ENCODE measurements around the gene KLHL40.

KLHL40 gene

GRCh38 chr3:42685363-42685881, at the start of gene KLHL40:
Gene KLHL40 (plus strand): TSS chr3:42685537. CDS start chr3:42685619, 82 bp downstream.
- in situ Hi-C loops (cut with HindIII; ENCODE audit: low sequenced_read_pairs): no loop called here

- in situ Hi-C loops (cut with HindIII; ENCODE audit: low sequenced_read_pairs): no loop called here
Observed at GRCh38 chr3:42637001-42637400, 48.3 kb upstream of the KLHL40 start.

- in situ Hi-C loops (cut with HindIII; ENCODE audit: low sequenced_read_pairs): no loop called here
Observed at GRCh38 chr3:42638339-42638842, 46.9 kb upstream of the KLHL40 start.

- in situ Hi-C loops (cut with HindIII; ENCODE audit: low sequenced_read_pairs): no loop called here
Observed at GRCh38 chr3:42639192-42639591, 46.1 kb upstream of the KLHL40 start.

- in situ Hi-C loops (cut with HindIII; ENCODE audit: low sequenced_read_pairs): no loop called here
Observed at GRCh38 chr3:42640129-42640528, 45.2 kb upstream of the KLHL40 start.

GRCh38 chr3:42640771-42641370, 44.5 kb upstream of the KLHL40 start:
- in situ Hi-C loops (cut with HindIII; ENCODE audit: low sequenced_read_pairs): no loop called here

- in situ Hi-C loops (cut with HindIII; ENCODE audit: low sequenced_read_pairs): no loop called here
Observed at GRCh38 chr3:42647821-42648459, 37.4 kb upstream of the KLHL40 start.

- in situ Hi-C loops (cut with HindIII; ENCODE audit: low sequenced_read_pairs): no loop called here
Observed at GRCh38 chr3:42649006-42649405, 36.3 kb upstream of the KLHL40 start.

GRCh38 chr3:42649783-42650182, 35.6 kb upstream of the KLHL40 start:
- in situ Hi-C loops (cut with HindIII; ENCODE audit: low sequenced_read_pairs): no loop called here

- in situ Hi-C loops (cut with HindIII; ENCODE audit: low sequenced_read_pairs): no loop called here
Observed at GRCh38 chr3:42651248-42652091, 33.9 kb upstream of the KLHL40 start.

- in situ Hi-C loops (cut with HindIII; ENCODE audit: low sequenced_read_pairs): no loop called here
Observed at GRCh38 chr3:42652251-42652610, 33.1 kb upstream of the KLHL40 start.

GRCh38 chr3:42652611-42653302, 32.6 kb upstream of the KLHL40 start:
- in situ Hi-C loops (cut with HindIII; ENCODE audit: low sequenced_read_pairs): no loop called here

GRCh38 chr3:42653303-42653559, 32.1 kb upstream of the KLHL40 start:
- in situ Hi-C loops (cut with HindIII; ENCODE audit: low sequenced_read_pairs): no loop called here

- in situ Hi-C loops (cut with HindIII; ENCODE audit: low sequenced_read_pairs): no loop called here
Observed at GRCh38 chr3:42653560-42654330, 31.6 kb upstream of the KLHL40 start, which contains the start of gene ZBTB47. Gene ZBTB47 (plus strand): TSS chr3:42653697. CDS start chr3:42658356, 4,659 bp downstream.

- in situ Hi-C loops (cut with HindIII; ENCODE audit: low sequenced_read_pairs): no loop called here
Observed at GRCh38 chr3:42654331-42655201, 30.8 kb upstream of the KLHL40 start.

GRCh38 chr3:42655331-42655888, 29.9 kb upstream of the KLHL40 start:
- in situ Hi-C loops (cut with HindIII; ENCODE audit: low sequenced_read_pairs): no loop called here

- in situ Hi-C loops (cut with HindIII; ENCODE audit: low sequenced_read_pairs): no loop called here
Observed at GRCh38 chr3:42655980-42656679, 29.2 kb upstream of the KLHL40 start.

Data from endothelial cell of hepatic sinusoid (primary cell).